Tibial artery (tissue), 4 donors: ENCODE data around the gene NAT8L.

ENCODE experiments used
- DNase-seq, 2 donors: peaks; one replicate each; pipeline ENCODE4 v3.0.0-alpha.2; 2019
- H3K27ac ChIP-seq, 2 donors: fragments of 200-600 bp; sonication (generic) in 1 of 2; 1 replicate in 1 of 2; 2 replicates in 1 of 2; pipeline ENCODE4 v1.5.1; 2018 to 2019; ENCODE audit warnings: mild to moderate bottlenecking in 1 of 2
- H3K27me3 ChIP-seq, 2 donors: fragments of 200-600 bp; sonication (generic) in 1 of 2; one replicate each; pipeline versions ENCODE4 v1.5.1 to v1.6.0; 2016 to 2019
- H3K36me3 ChIP-seq, 3 donors: fragments of 200-600 bp; sonication (generic) in 2 of 3; one replicate each; pipeline ENCODE4 v1.5.1; 2016 to 2019; ENCODE audit warnings: mild to moderate bottlenecking in 2 of 3
- H3K4me1 ChIP-seq, 4 donors: fragments of 200-600 bp; sonication (generic) in 2 of 4; 1 replicate in 3 of 4; 2 replicates in 1 of 4; pipeline ENCODE4 v1.5.1; 2016 to 2019
- H3K4me3 ChIP-seq, 2 donors: fragments of 200-600 bp; sonication (generic) in 1 of 2; 1 replicate in 1 of 2; 2 replicates in 1 of 2; pipeline ENCODE4 v1.5.1; 2018 to 2019; ENCODE audit warnings: mild to moderate bottlenecking in 2 of 2
- H3K9me3 ChIP-seq, 3 donors: fragments of 200-600 bp; sonication (generic) in 1 of 3; one replicate each; pipeline ENCODE4 v1.5.1; 2016 to 2019
- CTCF ChIP-seq, 2 experiments: fragments of 200-600 bp in 1 of 2; fragments of 450-650 bp in 1 of 2; IDR thresholded peaks; one replicate each; pipeline ENCODE4 v1.5.1; 2017 to 2019; ENCODE audit warnings: antibody characterized with exemption in 2 of 2, mild to moderate bottlenecking in 1 of 2, moderate library complexity in 1 of 2
- intact Hi-C: fragments of 100-400 bp; cut with DNase I; formaldehyde crosslinking; loops from one replicate; pipeline ENCODE4 v1.15.0; 2023; ENCODE audit warnings: low total_unique reads

NAT8L gene

GRCh38 chr4:2093265-2093664 is 34.1 kb downstream of the NAT8L start:
- Histone ChIP-seq H3K9me3 (peaks cover 0 to 11% (median 6%) of the 10 kb centered on the region in 3 donors), H3K4me1 (no peaks in the 10 kb centered on the region), H3K27ac (no peak overlapping the region), H3K27me3 (no peaks in the 10 kb centered on the region), H3K4me3 (no peak overlapping the region), H3K36me3 (peaks cover 0 to 4% (median 0%) of the 10 kb centered on the region in 3 donors)
- no peak for DNase-seq
- intact Hi-C loops = no loop called here
- TF ChIP-seq CTCF (IDR thresholded peaks at IDR 0.05) = no peak

- Histone ChIP-seq H3K27me3 (no peaks in the 10 kb centered on the region), H3K9me3 (peaks cover 0 to 11% (median 6%) of the 10 kb centered on the region in 3 donors), H3K36me3 (peaks cover 0 to 4% (median 0%) of the 10 kb centered on the region in 3 donors), H3K27ac (no peak overlapping the region), H3K4me3 (no peak overlapping the region), H3K4me1 (no peaks in the 10 kb centered on the region)
- DNase-seq = no peak
- intact Hi-C loops = no loop called here
- no peak for TF ChIP-seq CTCF (IDR thresholded peaks at IDR 0.05)
Observed at GRCh38 chr4:2094545-2094944, 35.4 kb downstream of the NAT8L start.

- no peaks in the 10 kb centered on the region for H3K4me1 ChIP-seq
- intact Hi-C loops = no loop called here
Observed at GRCh38 chr4:2095236-2096072, 36.3 kb downstream of the NAT8L start.

GRCh38 chr4:2096073-2096609 is 37.0 kb downstream of the NAT8L start:
- intact Hi-C loops = no loop called here
- no peak for DNase-seq
- Histone ChIP-seq H3K4me1 (no peaks in the 10 kb centered on the region), H3K9me3 (peaks cover 0 to 11% (median 6%) of the 10 kb centered on the region in 3 donors), H3K36me3 (peaks cover 0 to 4% (median 0%) of the 10 kb centered on the region in 3 donors), H3K27ac (no peak overlapping the region), H3K4me3 (no peak overlapping the region), H3K27me3 (no peaks in the 10 kb centered on the region)
- TF ChIP-seq CTCF (IDR thresholded peaks at IDR 0.05) = no peak

More at GRCh38 chr4:2095236-2096072, 36.3 kb downstream of the NAT8L start:
- DNase-seq = no peak
- Histone ChIP-seq H3K36me3 (peaks cover 0 to 4% (median 0%) of the 10 kb centered on the region in 3 donors), H3K27me3 (no peaks in the 10 kb centered on the region), H3K9me3 (peaks cover 0 to 11% (median 6%) of the 10 kb centered on the region in 3 donors), H3K4me3 (no peak overlapping the region), H3K27ac (no peak overlapping the region)
- TF ChIP-seq CTCF (IDR thresholded peaks at IDR 0.05) = no peak

- Histone ChIP-seq H3K4me1 (no peaks in the 10 kb centered on the region), H3K4me3 (no peak overlapping the region), H3K36me3 (peaks cover 0 to 9% (median 4%) of the 10 kb centered on the region in 3 donors), H3K27ac (no peak overlapping the region), H3K27me3 (no peaks in the 10 kb centered on the region), H3K9me3 (peaks cover 0 to 36% (median 35%) of the 10 kb centered on the region in 3 donors)
- intact Hi-C loops = no loop called here
- no peak for TF ChIP-seq CTCF (IDR thresholded peaks at IDR 0.05)
- no peak for DNase-seq
Observed at GRCh38 chr4:2101346-2102044, 42.4 kb downstream of the NAT8L start.
